ENCODE data around the gene DPAGT1. TPM values are rescaled to one million over a fixed set of nuclear protein-coding genes. Genes with fewer than 3 reads are reported as not detected.

The DPAGT1 gene
- total RNA-seq, 2 donors from 2014 or later, result 49.4 to 51.9 TPM

GRCh38 chr11:119089319-119089718, 12.3 kb downstream of the DPAGT1 start:
- no peaks in the 10 kb centered on the region for H3K9me3 ChIP-seq (ENCODE audit: control insufficient read depth, low read length)
- Mint-ChIP-seq H3K4me3 (no peak overlapping the region), H3K9me3 (no peaks in the 10 kb centered on the region), H3K36me3 (ENCODE audit: low read depth) (peaks cover 21% of the 10 kb centered on the region), H3K27me3 (ENCODE audit: insufficient read depth) (no peaks in the 10 kb centered on the region), H3K27ac (no peak overlapping the region), H3K4me1 (peaks cover 21% of the 10 kb centered on the region)
- H3K27me3 ChIP-seq (ENCODE audit: control insufficient read depth, insufficient read depth, low read length, poor library complexity, severe bottlenecking), result no peaks in the 10 kb centered on the region
- no peak for DNase-seq
- 97 to 100% methylated on average over 1 of the region's 1 CpG for WGBS, 2 experiments (ENCODE audit: insufficient coverage in 1 of 2, insufficient read length in 1 of 2)
- no peak overlapping the region for H3K4me3 ChIP-seq (ENCODE audit: low read length)
- TF ChIP-seq CTCF (conservative IDR thresholded peaks at IDR 0.05), result no peak
- peaks cover 37% of the 10 kb centered on the region for H3K36me3 ChIP-seq (ENCODE audit: control insufficient read depth, insufficient read depth, low read length)
- no peak overlapping the region for H3K9ac ChIP-seq (ENCODE audit: extremely low read depth, low read length, poor library complexity, severe bottlenecking)
- H3K27ac ChIP-seq (ENCODE audit: low read depth, low read length), result no peak overlapping the region
- peaks cover 11% of the 10 kb centered on the region for H3K4me1 ChIP-seq (ENCODE audit: control insufficient read depth, insufficient read depth, low read length)

- Histone ChIP-seq H3K27me3 (ENCODE audit: control insufficient read depth, insufficient read depth, low read length, poor library complexity, severe bottlenecking) (no peaks in the 10 kb centered on the region), H3K36me3 (ENCODE audit: control insufficient read depth, insufficient read depth, low read length) (peaks cover 28% of the 10 kb centered on the region), H3K9me3 (ENCODE audit: control insufficient read depth, low read length) (no peaks in the 10 kb centered on the region), H3K4me3 (ENCODE audit: low read length) (no peak overlapping the region), H3K4me1 (ENCODE audit: control insufficient read depth, insufficient read depth, low read length) (peaks cover 11% of the 10 kb centered on the region), H3K27ac (ENCODE audit: low read depth, low read length) (no peak overlapping the region), H3K9ac (ENCODE audit: extremely low read depth, low read length, poor library complexity, severe bottlenecking) (no peak overlapping the region)
- no peak for TF ChIP-seq CTCF (conservative IDR thresholded peaks at IDR 0.05)
- Mint-ChIP-seq H3K27me3 (ENCODE audit: insufficient read depth) (no peaks in the 10 kb centered on the region), H3K4me3 (no peak overlapping the region), H3K27ac (peak overlapping the region; percentile 1), H3K36me3 (ENCODE audit: low read depth) (peaks cover 14% of the 10 kb centered on the region), H3K4me1 (peaks cover 17% of the 10 kb centered on the region), H3K9me3 (no peaks in the 10 kb centered on the region)
- 97 to 99% methylated on average over 9 of the region's 9 CpGs for WGBS, 2 experiments (ENCODE audit: insufficient coverage in 1 of 2, insufficient read length in 1 of 2)
- no peak for DNase-seq
Measured at GRCh38 chr11:119088406-119088805, 13.2 kb downstream of the DPAGT1 start.

- WGBS, 2 experiments (ENCODE audit: insufficient coverage in 1 of 2, insufficient read length in 1 of 2), result 97 to 100% methylated on average over 1 to 2 of the region's 2 CpGs
- Mint-ChIP-seq H3K27me3 (ENCODE audit: insufficient read depth) (no peaks in the 10 kb centered on the region), H3K36me3 (ENCODE audit: low read depth) (peaks cover 12% of the 10 kb centered on the region), H3K4me1 (peaks cover 13% of the 10 kb centered on the region), H3K4me3 (no peak overlapping the region), H3K9me3 (no peaks in the 10 kb centered on the region), H3K27ac (no peak overlapping the region)
- Histone ChIP-seq H3K4me3 (ENCODE audit: low read length) (no peak overlapping the region), H3K36me3 (ENCODE audit: control insufficient read depth, insufficient read depth, low read length) (peaks cover 22% of the 10 kb centered on the region), H3K27ac (ENCODE audit: low read depth, low read length) (no peak overlapping the region), H3K9ac (ENCODE audit: extremely low read depth, low read length, poor library complexity, severe bottlenecking) (no peak overlapping the region), H3K27me3 (ENCODE audit: control insufficient read depth, insufficient read depth, low read length, poor library complexity, severe bottlenecking) (no peaks in the 10 kb centered on the region), H3K4me1 (ENCODE audit: control insufficient read depth, insufficient read depth, low read length) (peaks cover 5% of the 10 kb centered on the region), H3K9me3 (ENCODE audit: control insufficient read depth, low read length) (no peaks in the 10 kb centered on the region)
- TF ChIP-seq CTCF (conservative IDR thresholded peaks at IDR 0.05), result no peak
- no peak for DNase-seq
Measured at GRCh38 chr11:119087747-119088241, 13.9 kb downstream of the DPAGT1 start.
